Endothelial cell of umbilical vein (primary cell): ENCODE measurements around the gene NEUROG1. TPM values are rescaled to one million over a fixed set of nuclear protein-coding genes. Genes with fewer than 3 reads are reported as not detected.

ENCODE experiments used
- BruUV-seq: library from RNA; stranded (reverse); fragments of 400-500 nt; replicated peaks from 2 replicates; lab custom pipeline; 2021; lab: Mats Ljungman, UMichigan
- CTCF ChIA-PET: fragments of 300-600, 350-600 bp; sonication (Branson Sonifier 250); formaldehyde crosslinking; loops from one replicate; lab custom pipeline; 2021; ENCODE audit warnings: antibody characterized with exemption, inconsistent platforms; lab: Charles Lee
- POLR2A ChIA-PET: fragments of 300-600, 350-600 bp; sonication (Branson Sonifier 250); formaldehyde crosslinking; loops from one replicate; lab custom pipeline; 2021; ENCODE audit warnings: antibody characterized with exemption, inconsistent platforms; lab: Charles Lee
- DNase-seq: peaks from one replicate; pipeline ENCODE4 v3.0.0-alpha.2; 2011; ENCODE audit warnings: low read depth, low spot score
- FAIRE-seq: peaks from 2 replicates; lab custom pipeline; 2011; peaks lifted over from hg19 to GRCh38; lab: Jason Lieb, UNC
- H2AFZ ChIP-seq: 2 replicates; pipeline ENCODE4 v1.6.0; 2012; ENCODE audit warnings: low read depth, low read length, control low read depth, inconsistent platforms
- H3K27ac ChIP-seq: 2 replicates; pipeline ENCODE4 v1.5.1; 2011; ENCODE audit warnings: low read depth, mild to moderate bottlenecking, control low read depth, low read length, moderate library complexity; ENCODE audit not compliant: insufficient read depth
- H3K27me3 ChIP-seq, 2 experiments: 2 replicates each; pipeline versions ENCODE4 v1.6.0 to v1.6.1; 2011; ENCODE audit warnings: low read length in 2 of 2, mixed read lengths in 1 of 2; ENCODE audit not compliant: control insufficient read depth in 2 of 2, insufficient read depth in 2 of 2
- H3K36me3 ChIP-seq, 2 experiments: 2 replicates in 1 of 2; 3 replicates in 1 of 2; pipeline ENCODE4 v1.5.1; 2011; ENCODE audit warnings: low read length in 2 of 2, mild to moderate bottlenecking in 1 of 2, moderate library complexity in 1 of 2; ENCODE audit not compliant: control insufficient read depth in 2 of 2, insufficient read depth in 2 of 2; ENCODE audit errors: extremely low read depth in 1 of 2
- H3K4me1 ChIP-seq: 3 replicates; pipeline ENCODE4 v1.5.1; 2011; ENCODE audit warnings: mild to moderate bottlenecking, low read length; ENCODE audit not compliant: control insufficient read depth, insufficient read depth; ENCODE audit errors: extremely low read depth
- H3K4me2 ChIP-seq: 2 replicates; pipeline ENCODE4 v1.6.1; 2011; ENCODE audit warnings: low read length, control low read depth, mixed read lengths; ENCODE audit not compliant: insufficient read depth
- H3K4me3 ChIP-seq, 3 experiments: fragments of 200-600 bp in 1 of 3; sonication (generic), shearing (Covaris generic) in 1 of 3; replicated peaks in 1 of 3; 2 replicates each; pipeline ENCODE4 v1.5.1; 2011 to 2016; ENCODE audit warnings: control low read depth in 3 of 3, low read length in 3 of 3, mild to moderate bottlenecking in 2 of 3, inconsistent platforms in 1 of 3, low read depth in 1 of 3, moderate library complexity in 1 of 3; ENCODE audit not compliant: insufficient read depth in 1 of 3
- H3K79me2 ChIP-seq: 2 replicates; pipeline ENCODE4 v1.6.0; 2012; ENCODE audit warnings: low read length, inconsistent platforms; ENCODE audit not compliant: control insufficient read depth, insufficient read depth
- H3K9ac ChIP-seq: replicated peaks from 2 replicates; pipeline ENCODE3; 2011; ENCODE audit warnings: low read length, control low read depth; ENCODE audit not compliant: insufficient read depth; ENCODE audit errors: extremely low read depth
- H3K9me1 ChIP-seq: replicated peaks from 3 replicates; pipeline ENCODE4 v1.6.0; 2011; ENCODE audit warnings: mild to moderate bottlenecking, low read length; ENCODE audit not compliant: control insufficient read depth, insufficient read depth; ENCODE audit errors: extremely low read depth
- H3K9me3 ChIP-seq: replicated peaks from 2 replicates; pipeline ENCODE4 v1.5.1; 2012; ENCODE audit warnings: low read length, inconsistent platforms; ENCODE audit not compliant: control insufficient read depth, insufficient read depth
- H4K20me1 ChIP-seq: replicated peaks from 2 replicates; pipeline ENCODE3; 2011; ENCODE audit warnings: mild to moderate bottlenecking, low read length; ENCODE audit not compliant: control insufficient read depth, insufficient read depth; ENCODE audit errors: extremely low read depth
- CTCF ChIP-seq, 2 donors: IDR thresholded peaks; 1 replicate in 1 of 2; 2 replicates in 1 of 2; pipeline ENCODE4 v1.5.1; 2011; ENCODE audit warnings: low read length in 2 of 2, mild to moderate bottlenecking in 2 of 2, moderate library complexity in 2 of 2, control low read depth in 1 of 2, inconsistent platforms in 1 of 2, low read depth in 1 of 2; ENCODE audit not compliant: insufficient read depth in 1 of 2; ENCODE audit errors: extremely low read depth in 1 of 2
- EZH2 ChIP-seq: IDR thresholded peaks from 2 replicates; pipeline ENCODE4 v1.6.1; 2012; ENCODE audit warnings: borderline replicate concordance, low read depth, mild to moderate bottlenecking, moderate library complexity, low read length, inconsistent platforms; ENCODE audit not compliant: severe bottlenecking
- FOS ChIP-seq: IDR thresholded peaks from 2 replicates; pipeline ENCODE4 v1.6.1; 2011; ENCODE audit warnings: mild to moderate bottlenecking, low read length, moderate library complexity, borderline replicate concordance; ENCODE audit not compliant: insufficient read depth
- GATA2 ChIP-seq: IDR thresholded peaks from 2 replicates; pipeline ENCODE4 v1.7.0; 2011; ENCODE audit warnings: low read depth, mild to moderate bottlenecking, moderate library complexity, mixed read lengths, low read length; ENCODE audit not compliant: insufficient read length, insufficient read depth
- JUN ChIP-seq: IDR thresholded peaks from 2 replicates; pipeline ENCODE4 v1.6.1; 2011; ENCODE audit warnings: borderline replicate concordance, low read depth; ENCODE audit not compliant: insufficient read length, insufficient read depth
- MAX ChIP-seq: IDR thresholded peaks from 2 replicates; pipeline ENCODE4 v1.6.1; 2011; ENCODE audit not compliant: insufficient read depth, insufficient read length
- MYC ChIP-seq: IDR thresholded peaks from one replicate; pipeline ENCODE4 v1.6.1; 2011; ENCODE audit warnings: mild to moderate bottlenecking, low read depth, low read length
- POLR2A ChIP-seq: IDR thresholded peaks from 2 replicates; pipeline ENCODE4 v1.6.1; 2012; ENCODE audit warnings: low read depth, mild to moderate bottlenecking, control low read depth, low read length
- POLR2AphosphoS5 ChIP-seq: IDR thresholded peaks from 2 replicates; pipeline ENCODE4 v1.6.1; 2012; ENCODE audit warnings: low read depth, mild to moderate bottlenecking, control low read depth, low read length, moderate library complexity; ENCODE audit not compliant: insufficient read depth
- dilution Hi-C: fragments of 300-500 bp; cut with MboI; formaldehyde crosslinking; loops from one replicate; pipeline ENCODE4 v1.15.0; 2019; ENCODE audit warnings: low sequenced_read_pairs; ENCODE audit not compliant: extremely low pct_ligation_motif_present
- intact Hi-C: fragments of 100-400 bp; cut with micrococcal nuclease; formaldehyde crosslinking; loops from one replicate; pipeline ENCODE4 v1.10.0; 2022
- polyA plus RNA-seq, 4 experiments: library from polyadenylated mRNA; depleted of rRNA in 3 of 4; stranded (reverse) in 3 of 4; unstranded in 1 of 4; fragments of >200 nt; gene quantifications; 2 replicates each; pipeline versions ENCODE4 v1.2.1 to v1.2.3, GENCODE V29; 2011 to 2012; ENCODE audit warnings: missing spikeins in 1 of 4
- total RNA-seq: library from RNA; stranded (reverse); gene quantifications from 2 replicates; pipeline ENCODE4 v1.2.3, GENCODE V29; 2021

The NEUROG1 gene
- total and polyA plus RNA-seq, 2 donors (not counting 3 experiments of a cell fraction or from before 2014, with no cell fraction given) = not detected

GRCh38 chr5:135487839-135488514 lies 47.8 kb downstream of the NEUROG1 start:
- dilution Hi-C loops = no loop called here
- H3K4me2 ChIP-seq = no peak overlapping the region
- H3K36me3 ChIP-seq = no peaks in the 10 kb centered on the region
- no peak overlapping the region for H2AFZ ChIP-seq
- CTCF ChIA-PET = interaction anchor here (0.9 to 2.6 kb wide), 3 partner anchors 22 to 65 kb away, joined by 4 to 23 read pairs (median 4); no protein-coding TSS in a partner anchor
- intact Hi-C loops = no loop called here
- no peak for TF ChIP-seq POLR2A
- no peak for TF ChIP-seq EZH2
- TF ChIP-seq JUN = no peak
- TF ChIP-seq CTCF (IDR thresholded peaks at IDR 0.05; ENCODE audit: extremely low read depth in 1 of 2, insufficient read depth in 1 of 2, low read depth in 1 of 2, low read length in 2 of 2) = no peak
- TF ChIP-seq FOS = no peak
- TF ChIP-seq MYC = no peak
- TF ChIP-seq GATA2 = no peak
- TF ChIP-seq MAX = no peak
- no peak for TF ChIP-seq POLR2AphosphoS5
- peaks cover 3% of the 10 kb centered on the region for H3K4me1 ChIP-seq
- no peaks in the 10 kb centered on the region for H3K79me2 ChIP-seq
- no peaks in the 10 kb centered on the region for H3K9me3 ChIP-seq
- no peak overlapping the region for H3K4me3 ChIP-seq
- FAIRE-seq (no peak), DNase-seq (no peak)
- H3K9me1 ChIP-seq = no peaks in the 10 kb centered on the region
- BruUV-seq = no TSS peak
- no peak overlapping the region for H3K9ac ChIP-seq
- POLR2A ChIA-PET = interaction anchor here (0.6 kb wide), 1 partner anchor 15 kb away, joined by 3 read pairs; no protein-coding TSS in a partner anchor
- no peaks in the 10 kb centered on the region for H4K20me1 ChIP-seq
- H3K27me3 ChIP-seq = peaks cover 67 to 71% of the 10 kb centered on the region in 2 experiments
- no peak overlapping the region for H3K27ac ChIP-seq
